Measurements from ENCODE around the gene UGT8.
"Not testable (repeated sequence)": the region's sequence is repeated elsewhere in the genome, so short reads cannot be mapped to it uniquely, and the experiment has no call there.

The UGT8 gene

DNA sequence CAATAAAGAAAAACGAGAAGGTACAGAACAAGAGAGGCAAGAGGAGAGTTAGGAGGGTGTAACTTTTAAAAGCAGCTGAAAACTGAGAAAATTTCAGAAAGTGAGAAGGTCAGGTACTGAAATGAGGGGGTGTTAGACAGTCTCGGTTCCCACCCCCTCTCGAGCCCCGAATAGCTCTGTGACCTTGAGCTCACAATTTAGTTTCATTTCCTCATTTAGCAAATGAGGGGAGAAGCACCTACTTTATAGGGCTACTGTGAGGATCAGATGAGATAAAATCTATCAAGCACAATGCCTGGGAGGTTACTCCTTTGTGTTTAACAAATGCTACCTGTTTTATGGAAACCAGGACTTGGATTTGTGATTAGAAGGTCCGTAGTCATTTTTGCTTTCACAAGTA is 4.9 kb downstream of the UGT8 start:
- H3K4me3 ChIP-seq (ENCODE audit: low read depth, low read length) = no peak overlapping the region
- TF ChIP-seq, protein P1, sequence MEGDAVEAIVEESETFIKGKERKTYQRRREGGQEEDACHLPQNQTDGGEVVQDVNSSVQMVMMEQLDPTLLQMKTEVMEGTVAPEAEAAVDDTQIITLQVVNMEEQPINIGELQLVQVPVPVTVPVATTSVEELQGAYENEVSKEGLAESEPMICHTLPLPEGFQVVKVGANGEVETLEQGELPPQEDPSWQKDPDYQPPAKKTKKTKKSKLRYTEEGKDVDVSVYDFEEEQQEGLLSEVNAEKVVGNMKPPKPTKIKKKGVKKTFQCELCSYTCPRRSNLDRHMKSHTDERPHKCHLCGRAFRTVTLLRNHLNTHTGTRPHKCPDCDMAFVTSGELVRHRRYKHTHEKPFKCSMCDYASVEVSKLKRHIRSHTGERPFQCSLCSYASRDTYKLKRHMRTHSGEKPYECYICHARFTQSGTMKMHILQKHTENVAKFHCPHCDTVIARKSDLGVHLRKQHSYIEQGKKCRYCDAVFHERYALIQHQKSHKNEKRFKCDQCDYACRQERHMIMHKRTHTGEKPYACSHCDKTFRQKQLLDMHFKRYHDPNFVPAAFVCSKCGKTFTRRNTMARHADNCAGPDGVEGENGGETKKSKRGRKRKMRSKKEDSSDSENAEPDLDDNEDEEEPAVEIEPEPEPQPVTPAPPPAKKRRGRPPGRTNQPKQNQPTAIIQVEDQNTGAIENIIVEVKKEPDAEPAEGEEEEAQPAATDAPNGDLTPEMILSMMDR (conservative IDR thresholded peaks at IDR 0.05; ENCODE audit: low read depth, low read length) = no peak
- DNase-seq (ENCODE audit: low read depth) = no peak

- no peak overlapping the region for H3K4me3 ChIP-seq (ENCODE audit: low read depth, low read length)
- TF ChIP-seq, protein P1 (conservative IDR thresholded peaks at IDR 0.05; ENCODE audit: low read depth, low read length) = no peak
- DNase-seq (ENCODE audit: low read depth) = no peak
Observed at GRCh38 chr4:114606245-114606644, 7.6 kb downstream of the UGT8 start.

- H3K4me3 ChIP-seq (ENCODE audit: low read depth, low read length) = no peak overlapping the region
- no peak for DNase-seq (ENCODE audit: low read depth)
- TF ChIP-seq, protein P1 (conservative IDR thresholded peaks at IDR 0.05; ENCODE audit: low read depth, low read length) = no peak
Observed at GRCh38 chr4:114607056-114607455, 8.4 kb downstream of the UGT8 start.

- TF ChIP-seq, protein P1 (conservative IDR thresholded peaks at IDR 0.05; ENCODE audit: low read depth, low read length) = no peak
- no peak for DNase-seq (ENCODE audit: low read depth)
- H3K4me3 ChIP-seq (ENCODE audit: low read depth, low read length) = no peak overlapping the region
Observed at GRCh38 chr4:114613560-114613959, 15.0 kb downstream of the UGT8 start.

DNA sequence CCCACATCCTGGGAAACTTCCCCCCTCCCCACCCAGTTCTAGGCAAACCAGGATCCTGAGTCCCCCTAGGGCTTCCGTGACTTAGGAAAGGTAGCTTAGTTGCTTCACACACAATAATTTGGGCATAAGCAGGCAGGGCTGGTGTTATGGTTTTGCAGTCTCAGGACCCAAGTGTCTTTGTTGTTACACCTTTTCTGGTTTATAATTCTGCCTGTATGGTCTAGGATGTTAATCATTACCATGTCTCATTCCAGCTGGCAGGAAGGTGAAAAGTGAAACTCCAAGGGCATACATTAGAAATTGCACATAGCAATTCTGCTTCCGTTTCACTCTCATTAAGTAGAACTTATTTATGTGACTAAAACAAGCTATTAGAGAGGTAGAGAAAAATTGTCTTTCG is 16.8 kb downstream of the UGT8 start:
- no peak overlapping the region for H3K4me3 ChIP-seq (ENCODE audit: low read depth, low read length)
- no peak for DNase-seq (ENCODE audit: low read depth)
- TF ChIP-seq, protein P1 (conservative IDR thresholded peaks at IDR 0.05; ENCODE audit: low read depth, low read length) = no peak

DNA sequence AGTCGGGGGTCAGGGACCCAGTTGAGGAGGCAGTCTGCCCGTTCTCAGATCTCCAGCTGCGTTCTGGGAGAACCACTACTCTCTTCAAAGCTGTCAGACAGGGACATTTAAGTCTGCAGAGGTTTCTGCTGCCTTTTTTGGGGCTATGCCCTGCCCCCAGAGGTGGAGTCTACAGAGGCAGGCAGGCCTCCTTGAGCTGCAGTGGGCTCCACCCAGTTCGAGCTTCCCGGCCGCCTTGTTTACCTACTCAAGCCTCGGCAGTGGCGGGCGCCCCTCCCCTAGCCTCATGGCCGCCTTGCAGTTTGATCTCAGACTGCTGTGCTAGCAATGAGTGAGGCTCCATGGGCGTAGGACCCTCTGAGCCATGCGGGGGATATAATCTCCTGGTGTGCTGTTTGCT is 17.4 kb downstream of the UGT8 start:
- H3K4me3 ChIP-seq (ENCODE audit: low read depth, low read length); DNase-seq (ENCODE audit: low read depth): not testable (repeated sequence)

DNA sequence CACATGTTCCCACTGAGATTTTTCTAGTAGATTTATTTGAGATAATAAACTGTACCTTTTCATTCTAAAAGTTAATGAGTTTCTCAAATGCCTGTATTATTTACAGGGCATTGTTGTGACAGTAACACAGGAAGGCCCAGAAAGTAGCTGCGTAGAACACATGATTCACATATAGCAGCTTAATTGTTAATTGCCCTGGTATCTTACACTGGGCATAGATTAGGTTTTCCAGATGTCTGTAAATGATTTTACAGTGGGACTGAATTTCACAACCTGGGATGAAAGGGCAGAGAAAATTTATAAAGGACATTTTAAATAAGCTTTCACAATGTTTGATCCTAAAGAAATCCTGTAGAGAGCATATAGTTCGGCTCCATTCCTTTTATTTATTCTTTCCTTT is 27.6 kb downstream of the UGT8 start:
- no peak overlapping the region for H3K4me3 ChIP-seq (ENCODE audit: low read depth, low read length)
- TF ChIP-seq, protein P1 (conservative IDR thresholded peaks at IDR 0.05; ENCODE audit: low read depth, low read length) = no peak
- DNase-seq (ENCODE audit: low read depth) = no peak

Measured in choroid plexus epithelial cell (primary cell).